Stimulated activated CD4-positive, alpha-beta T cell treated with anti-CD3 and anti-CD28 coated beads, Interleukin-4, amount 100 ng/mL, for 48 hours (primary cell): ENCODE results near the gene RND1.

Source experiments
- DNase-seq, 2 donors: peaks; one replicate each; pipeline ENCODE4 v3.0.0-alpha.2; 2020; ENCODE audit warnings: low read depth in 2 of 2

Gene RND1

GRCh38 chr12:48827513-48828096, 38.1 kb downstream of the RND1 start:
- DNase-seq: no peak

GRCh38 chr12:48827026-48827425, 38.6 kb downstream of the RND1 start:
- DNase-seq: no peak

GRCh38 chr12:48826209-48826855, 39.3 kb downstream of the RND1 start:
- no peak for DNase-seq

GRCh38 chr12:48824905-48825304, 40.8 kb downstream of the RND1 start:
- DNase-seq: no peak

GRCh38 chr12:48824112-48824511, 41.6 kb downstream of the RND1 start:
- no peak for DNase-seq

- DNase-seq: no peak
Measured at GRCh38 chr12:48823281-48823680, 42.4 kb downstream of the RND1 start.

GRCh38 chr12:48822711-48823110, 43.0 kb downstream of the RND1 start:
- DNase-seq: no peak

- DNase-seq: no peak
Measured at GRCh38 chr12:48822139-48822538, 43.5 kb downstream of the RND1 start.

GRCh38 chr12:48819986-48820725, 45.5 kb downstream of the RND1 start:
- DNase-seq: no peak

- DNase-seq: peak in 1 of 2 donors; percentile 34
Measured at GRCh38 chr12:48818831-48819590, 46.7 kb downstream of the RND1 start.

- DNase-seq: peak; percentile 72 to 76
Measured at GRCh38 chr12:48817873-48818830, 47.5 kb downstream of the RND1 start, which contains the start of gene CACNB3. CACNB3 (plus strand) TSS chr12:48818496; CDS start chr12:48818930, 434 bp downstream.

- no peak for DNase-seq
Measured at GRCh38 chr12:48816143-48816854, 49.4 kb downstream of the RND1 start.

GRCh38 chr12:48815126-48816110, 50.3 kb downstream of the RND1 start:
- peak in 1 of 2 donors; percentile 42 for DNase-seq

GRCh38 chr12:48814262-48815125, 51.2 kb downstream of the RND1 start:
- DNase-seq: peak; percentile 77

GRCh38 chr12:48813465-48814261, 52.0 kb downstream of the RND1 start:
- DNase-seq: no peak

GRCh38 chr12:48812389-48812788, 53.3 kb downstream of the RND1 start:
- DNase-seq: no peak

GRCh38 chr12:48811437-48812090, 54.1 kb downstream of the RND1 start:
- no peak for DNase-seq
